ENCODE data around the gene CDCA7.
"Not testable (repeated sequence)": the region's sequence is repeated elsewhere in the genome, so short reads cannot be mapped to it uniquely, and the experiment has no call there.

The CDCA7 gene

GRCh38 chr2:173415431-173416381 lies 61.0 kb downstream of the CDCA7 start:
- TF ChIP-seq, protein P1, sequence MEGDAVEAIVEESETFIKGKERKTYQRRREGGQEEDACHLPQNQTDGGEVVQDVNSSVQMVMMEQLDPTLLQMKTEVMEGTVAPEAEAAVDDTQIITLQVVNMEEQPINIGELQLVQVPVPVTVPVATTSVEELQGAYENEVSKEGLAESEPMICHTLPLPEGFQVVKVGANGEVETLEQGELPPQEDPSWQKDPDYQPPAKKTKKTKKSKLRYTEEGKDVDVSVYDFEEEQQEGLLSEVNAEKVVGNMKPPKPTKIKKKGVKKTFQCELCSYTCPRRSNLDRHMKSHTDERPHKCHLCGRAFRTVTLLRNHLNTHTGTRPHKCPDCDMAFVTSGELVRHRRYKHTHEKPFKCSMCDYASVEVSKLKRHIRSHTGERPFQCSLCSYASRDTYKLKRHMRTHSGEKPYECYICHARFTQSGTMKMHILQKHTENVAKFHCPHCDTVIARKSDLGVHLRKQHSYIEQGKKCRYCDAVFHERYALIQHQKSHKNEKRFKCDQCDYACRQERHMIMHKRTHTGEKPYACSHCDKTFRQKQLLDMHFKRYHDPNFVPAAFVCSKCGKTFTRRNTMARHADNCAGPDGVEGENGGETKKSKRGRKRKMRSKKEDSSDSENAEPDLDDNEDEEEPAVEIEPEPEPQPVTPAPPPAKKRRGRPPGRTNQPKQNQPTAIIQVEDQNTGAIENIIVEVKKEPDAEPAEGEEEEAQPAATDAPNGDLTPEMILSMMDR (IDR thresholded peaks at IDR 0.05; ENCODE audit: low read depth, low read length), result no peak
- no peak overlapping the region for H3K4me3 ChIP-seq (ENCODE audit: low read depth, low read length)

DNA sequence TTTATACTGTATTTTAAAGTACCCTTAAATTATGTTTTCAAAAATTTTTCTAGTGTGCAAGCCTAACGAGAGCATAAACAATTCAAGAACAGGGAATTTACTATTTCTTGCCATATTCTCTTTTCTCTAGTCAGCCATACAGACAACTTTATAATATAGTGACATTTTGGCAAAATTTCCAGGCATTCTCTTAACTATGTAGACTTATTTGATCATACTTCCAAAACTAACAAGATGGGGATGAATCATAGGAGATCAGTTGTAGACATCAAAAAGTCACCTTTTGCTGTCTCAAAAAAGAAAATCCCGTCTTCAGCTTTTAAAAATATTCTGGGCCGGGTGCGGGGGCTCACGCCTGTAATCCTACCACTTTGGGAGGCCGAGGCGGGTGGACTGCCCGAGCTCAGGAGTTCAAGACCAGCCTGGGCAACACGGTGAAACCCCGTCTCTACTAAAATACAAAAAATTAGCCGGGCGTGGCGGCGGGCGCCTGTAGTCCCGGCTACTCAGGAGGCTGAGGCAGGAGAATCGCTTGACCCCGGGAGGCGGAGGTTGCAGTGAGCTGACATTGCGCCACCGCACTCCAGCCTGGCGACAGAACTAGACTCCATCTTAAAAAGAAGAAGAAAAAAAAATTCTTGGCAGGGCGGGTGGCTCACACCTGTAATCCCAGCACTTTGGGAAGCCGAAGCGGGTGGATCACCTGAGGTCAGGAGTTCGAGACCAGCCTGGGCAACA lies 61.9 kb downstream of the CDCA7 start:
- not testable (repeated sequence) for H3K4me3 ChIP-seq (ENCODE audit: low read depth, low read length)

- H3K4me3 ChIP-seq (ENCODE audit: low read depth, low read length), result no peak overlapping the region
- TF ChIP-seq, protein P1 (IDR thresholded peaks at IDR 0.05; ENCODE audit: low read depth, low read length), result no peak
Observed at GRCh38 chr2:173417341-173417740, 62.7 kb downstream of the CDCA7 start.

GRCh38 chr2:173417802-173418201 lies 63.1 kb downstream of the CDCA7 start:
- TF ChIP-seq, protein P1 (IDR thresholded peaks at IDR 0.05; ENCODE audit: low read depth, low read length), result no peak
- no peak overlapping the region for H3K4me3 ChIP-seq (ENCODE audit: low read depth, low read length)

Data from WI38 (cell line).